H1 (cell line): ENCODE results near the gene ANKS1A.

Experiments
- CHD2 ChIP-seq: IDR thresholded peaks from 2 replicates; pipeline ENCODE4 v1.6.1; 2012; ENCODE audit warnings: low read length, improper control_type of control experiment
- EZH2 ChIP-seq: fragments of 200-600 bp; sonication (generic); IDR thresholded peaks from 2 replicates; pipeline ENCODE4 v1.7.1; 2012; ENCODE audit warnings: low read depth, mild to moderate bottlenecking, moderate library complexity, low read length, inconsistent platforms; ENCODE audit not compliant: severe bottlenecking
- POLR2A ChIP-seq, 2 experiments: IDR thresholded peaks; 1 replicate in 1 of 2; 2 replicates in 1 of 2; pipeline ENCODE4 v1.6.1; 2011; ENCODE audit warnings: low read depth in 2 of 2, low read length in 2 of 2, mild to moderate bottlenecking in 2 of 2; ENCODE audit errors: control extremely low read depth in 1 of 2
- TEAD4 ChIP-seq: IDR thresholded peaks from 2 replicates; pipeline ENCODE4 v1.6.1; 2012; ENCODE audit warnings: low read depth, low read length, inconsistent platforms, mixed read lengths
- TF ChIP-seq, protein P1 (sequence below), 3 experiments: IDR thresholded peaks; 1 replicate in 2 of 3; 2 replicates in 1 of 3; pipeline versions ENCODE4 v1.5.1 to v1.6.1; 2011; ENCODE audit warnings: low read length in 3 of 3, mild to moderate bottlenecking in 3 of 3, inconsistent platforms in 2 of 3, low read depth in 1 of 3, moderate library complexity in 1 of 3; ENCODE audit not compliant: insufficient read depth in 1 of 3; ENCODE audit errors: control extremely low read depth in 1 of 3

DNA sequence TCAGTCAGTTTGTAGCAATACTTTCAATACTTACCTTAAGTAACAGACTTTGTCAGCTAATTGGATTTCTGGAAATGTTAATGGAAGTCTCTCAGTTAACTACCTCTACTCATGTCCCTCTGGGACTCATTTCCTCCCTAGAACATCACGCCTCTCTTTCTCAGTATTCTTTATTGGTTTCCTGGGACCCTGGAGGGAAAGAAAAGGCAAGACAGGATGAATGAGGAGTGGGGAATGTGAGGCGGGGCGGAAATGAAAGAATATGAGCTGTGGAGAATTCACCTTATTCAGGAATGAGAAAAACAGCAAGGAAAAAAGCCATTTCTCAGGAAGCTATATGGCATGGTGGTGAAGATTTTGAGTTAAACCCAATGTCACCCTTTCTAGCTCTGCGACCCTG is 62.7 kb downstream of the ANKS1A start:
- TF ChIP-seq, protein P1, sequence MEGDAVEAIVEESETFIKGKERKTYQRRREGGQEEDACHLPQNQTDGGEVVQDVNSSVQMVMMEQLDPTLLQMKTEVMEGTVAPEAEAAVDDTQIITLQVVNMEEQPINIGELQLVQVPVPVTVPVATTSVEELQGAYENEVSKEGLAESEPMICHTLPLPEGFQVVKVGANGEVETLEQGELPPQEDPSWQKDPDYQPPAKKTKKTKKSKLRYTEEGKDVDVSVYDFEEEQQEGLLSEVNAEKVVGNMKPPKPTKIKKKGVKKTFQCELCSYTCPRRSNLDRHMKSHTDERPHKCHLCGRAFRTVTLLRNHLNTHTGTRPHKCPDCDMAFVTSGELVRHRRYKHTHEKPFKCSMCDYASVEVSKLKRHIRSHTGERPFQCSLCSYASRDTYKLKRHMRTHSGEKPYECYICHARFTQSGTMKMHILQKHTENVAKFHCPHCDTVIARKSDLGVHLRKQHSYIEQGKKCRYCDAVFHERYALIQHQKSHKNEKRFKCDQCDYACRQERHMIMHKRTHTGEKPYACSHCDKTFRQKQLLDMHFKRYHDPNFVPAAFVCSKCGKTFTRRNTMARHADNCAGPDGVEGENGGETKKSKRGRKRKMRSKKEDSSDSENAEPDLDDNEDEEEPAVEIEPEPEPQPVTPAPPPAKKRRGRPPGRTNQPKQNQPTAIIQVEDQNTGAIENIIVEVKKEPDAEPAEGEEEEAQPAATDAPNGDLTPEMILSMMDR (IDR thresholded peaks at IDR 0.05; ENCODE audit: control extremely low read depth in 1 of 3, insufficient read depth in 1 of 3, low read depth in 1 of 3, low read length in 3 of 3), result no peak
- TF ChIP-seq POLR2A (IDR thresholded peaks at IDR 0.05; ENCODE audit: control extremely low read depth in 1 of 2, low read depth in 2 of 2, low read length in 2 of 2), result no peak
- no peak for TF ChIP-seq EZH2
- no peak for TF ChIP-seq TEAD4
- no peak for TF ChIP-seq CHD2
